ENCODE measurements around the gene PRPSAP2.
"Not testable (repeated sequence)": the region's sequence is repeated elsewhere in the genome, so short reads cannot be mapped to it uniquely, and the experiment has no call there.

PRPSAP2 gene

DNA sequence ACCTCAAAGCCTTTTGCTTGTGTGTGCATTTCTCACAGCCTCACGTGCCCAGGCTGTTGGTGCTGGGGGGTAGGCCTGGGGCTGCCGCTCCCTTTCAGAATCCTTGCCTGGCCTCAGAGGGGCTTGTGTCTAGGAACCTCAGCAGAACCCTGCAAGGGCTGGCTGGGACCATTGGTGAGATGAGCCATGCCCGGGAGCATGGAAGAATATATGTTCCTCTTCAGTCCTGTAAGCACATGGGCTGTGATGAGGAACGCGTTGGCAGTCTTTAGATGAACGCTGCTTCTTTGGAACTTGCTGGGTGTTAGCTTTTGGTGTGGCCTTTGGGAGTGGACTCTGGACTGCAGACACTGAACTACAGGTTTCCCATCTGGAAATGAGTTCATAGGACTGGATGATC lies 62.0 kb downstream of the PRPSAP2 start:
- no peak for TF ChIP-seq Cebpa-rat (IDR thresholded peaks at IDR 0.05)
- H3K9ac ChIP-seq, result no peak overlapping the region; the same call in 1 of the 2 replicates

DNA sequence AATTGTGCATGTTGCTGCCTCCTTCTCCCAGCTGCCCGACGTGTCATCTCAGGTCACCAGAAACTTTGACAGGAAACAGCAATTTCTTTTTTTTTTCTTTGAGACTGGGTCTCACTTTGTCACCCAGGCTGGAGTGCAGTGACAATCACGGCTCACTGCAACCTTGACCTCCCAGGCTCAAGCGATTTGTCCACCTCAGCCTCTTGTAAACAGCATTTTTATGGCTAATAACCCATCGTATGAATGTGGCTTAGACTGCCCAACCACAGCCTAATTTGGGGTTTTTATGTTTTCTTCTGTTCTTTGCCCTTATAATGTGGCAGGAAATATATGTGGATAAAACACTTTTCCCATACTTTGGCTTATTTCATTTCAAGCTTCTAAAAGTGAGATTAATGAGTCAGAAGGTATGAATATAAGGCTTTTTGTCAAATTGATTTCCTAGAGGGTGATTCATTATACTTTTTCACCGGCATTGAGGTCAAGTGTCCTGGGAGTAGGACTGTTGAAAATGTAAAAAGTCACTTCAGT lies 63.0 kb downstream of the PRPSAP2 start:
- no peak for TF ChIP-seq Cebpa-rat (IDR thresholded peaks at IDR 0.05)
- Histone ChIP-seq H3K27me3 (no peaks in the 10 kb centered on the region), H4K20me1 (no peaks in the 10 kb centered on the region), H3K9me3 (no peaks in the 10 kb centered on the region), H3K4me1 (peaks cover 58% of the 10 kb centered on the region), H3K4me2 (peak overlapping the region; percentile 78), H3K27ac (peak overlapping the region; percentile 51), H3K4me3 (no peak overlapping the region), H3K36me3 (peaks cover 59% of the 10 kb centered on the region), H3K9ac (peak overlapping the region; percentile 42; the same call in 1 of the 2 replicates)

More for the DNA sequence above, 62.0 kb downstream of the PRPSAP2 start:
- no peaks in the 10 kb centered on the region for H3K9me3 ChIP-seq
- peak overlapping the region; percentile 63 for H3K27ac ChIP-seq
- peak overlapping the region; percentile 43 for H3K4me2 ChIP-seq
- H3K27me3 ChIP-seq, result no peaks in the 10 kb centered on the region
- H4K20me1 ChIP-seq, result no peaks in the 10 kb centered on the region
- H3K4me1 ChIP-seq, result peaks cover 68% of the 10 kb centered on the region
- H3K4me3 ChIP-seq, result no peak overlapping the region
- H3K36me3 ChIP-seq, result peaks cover 59% of the 10 kb centered on the region

DNA sequence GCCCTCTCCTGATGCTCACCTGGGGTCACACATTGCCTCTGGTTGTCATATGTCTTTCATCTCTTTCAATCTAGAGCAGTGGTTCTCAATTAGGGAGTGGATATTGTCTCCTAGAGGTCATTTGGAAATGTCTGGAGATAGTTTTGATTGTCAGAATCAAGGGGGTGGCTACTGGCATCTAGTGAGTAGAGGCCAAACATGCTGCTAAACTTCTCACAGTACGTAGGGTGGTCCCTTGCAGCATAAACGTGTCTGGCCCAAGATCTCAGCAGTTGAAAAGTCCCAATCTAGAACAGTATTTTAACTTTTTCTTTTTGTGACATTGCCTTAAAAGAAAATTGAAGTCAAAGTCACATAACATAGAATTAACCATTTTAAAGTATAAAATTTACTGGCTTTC lies 63.6 kb downstream of the PRPSAP2 start:
- no peaks in the 10 kb centered on the region for H4K20me1 ChIP-seq
- H3K9me3 ChIP-seq, result no peaks in the 10 kb centered on the region
- TF ChIP-seq Cebpa-rat (IDR thresholded peaks at IDR 0.05), result no peak
- H3K4me1 ChIP-seq, result peaks cover 60% of the 10 kb centered on the region
- H3K4me2 ChIP-seq, result peak overlapping the region; percentile 78
- peak overlapping the region; percentile 42; the same call in 1 of the 2 replicates for H3K9ac ChIP-seq
- peak overlapping the region; percentile 51; the same call in 1 of the 2 replicates for H3K27ac ChIP-seq
- H3K36me3 ChIP-seq, result peaks cover 59% of the 10 kb centered on the region
- no peak overlapping the region for H3K4me3 ChIP-seq
- H3K27me3 ChIP-seq, result no peaks in the 10 kb centered on the region

DNA sequence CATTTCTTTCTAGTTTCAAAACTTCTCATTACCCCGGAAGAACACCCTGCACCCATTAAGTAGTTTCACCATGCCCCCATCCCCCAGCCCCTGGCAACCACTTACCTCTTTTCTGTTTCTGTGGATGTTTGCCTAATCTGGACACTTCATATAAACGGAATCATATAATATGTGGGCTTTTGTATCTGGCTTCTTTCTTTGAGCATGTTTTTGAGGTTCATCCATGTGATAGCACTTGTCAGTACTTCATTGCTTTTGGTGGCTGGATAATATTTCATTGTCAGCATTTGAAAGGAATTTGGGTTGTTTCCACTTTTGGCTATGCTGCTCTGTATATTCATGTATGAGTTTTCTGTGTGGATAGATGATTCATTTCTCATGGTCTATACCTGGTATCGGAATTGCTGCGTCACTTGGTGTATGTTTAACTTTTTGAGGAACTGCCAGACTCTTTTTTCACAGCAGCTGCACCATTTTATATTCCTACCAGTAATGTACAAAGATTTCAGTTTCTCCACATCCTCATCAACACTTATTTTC lies 64.1 kb downstream of the PRPSAP2 start:
- Histone ChIP-seq H3K36me3 (peaks cover 59% of the 10 kb centered on the region), H3K9me3 (no peaks in the 10 kb centered on the region), H3K4me2 (peak overlapping the region; percentile 78), H3K4me3 (no peak overlapping the region), H3K9ac (no peak overlapping the region), H4K20me1 (no peaks in the 10 kb centered on the region), H3K27me3 (no peaks in the 10 kb centered on the region), H3K4me1 (peaks cover 57% of the 10 kb centered on the region), H3K27ac (peak overlapping the region; percentile 51; the same call in 1 of the 2 replicates)
- TF ChIP-seq Cebpa-rat (IDR thresholded peaks at IDR 0.05), result no peak

DNA sequence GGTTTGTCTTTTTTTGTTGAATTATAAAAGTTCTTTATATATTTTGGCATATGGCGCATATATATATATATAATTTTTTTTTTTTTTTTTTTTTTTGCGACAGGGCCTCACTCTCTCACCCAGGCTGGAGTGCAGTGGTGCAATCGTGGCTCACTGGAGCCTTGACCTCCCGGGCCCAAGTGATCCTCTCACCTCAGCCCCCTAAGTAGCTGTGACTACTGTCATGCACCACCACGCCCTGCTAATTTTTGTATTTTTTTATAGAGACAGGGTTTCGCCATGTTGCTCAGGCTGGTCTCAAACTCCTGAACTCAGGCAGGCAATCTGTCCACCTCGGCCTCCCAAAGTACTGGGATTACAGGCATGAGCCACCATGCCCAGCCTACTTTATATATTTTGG lies 64.7 kb downstream of the PRPSAP2 start:
- peak overlapping the region; percentile 78; the same call in 1 of the 2 replicates for H3K4me2 ChIP-seq
- H3K4me3 ChIP-seq, H3K27ac ChIP-seq, H3K27me3 ChIP-seq, H4K20me1 ChIP-seq, H3K9ac ChIP-seq, H3K9me3 ChIP-seq: not testable (repeated sequence)
- peaks cover 51% of the 10 kb centered on the region for H3K4me1 ChIP-seq
- peaks cover 59% of the 10 kb centered on the region for H3K36me3 ChIP-seq

DNA sequence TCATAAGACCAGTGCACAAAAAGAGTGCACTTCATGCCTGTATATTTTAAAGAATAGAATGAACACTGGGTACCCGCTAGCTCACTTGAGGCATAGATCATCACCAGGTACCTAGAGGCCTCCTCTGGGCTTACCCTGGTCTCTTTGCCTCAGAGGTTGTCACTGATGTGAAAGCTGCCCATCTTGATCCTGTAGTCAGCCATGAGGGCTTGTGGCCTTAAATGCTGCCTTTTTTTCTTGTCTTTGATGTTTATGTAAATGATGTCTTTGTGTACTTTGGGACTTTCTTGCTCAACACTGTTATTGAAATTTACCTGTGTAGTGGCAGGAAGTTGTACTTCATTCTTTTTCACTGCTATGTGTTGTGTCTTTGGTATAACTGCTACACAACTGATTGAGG lies 67.3 kb downstream of the PRPSAP2 start:
- Histone ChIP-seq H3K9me3 (no peaks in the 10 kb centered on the region), H3K9ac (no peak overlapping the region), H4K20me1 (no peaks in the 10 kb centered on the region), H3K4me3 (no peak overlapping the region), H3K4me1 (peaks cover 34% of the 10 kb centered on the region), H3K36me3 (peaks cover 69% of the 10 kb centered on the region), H3K27me3 (no peaks in the 10 kb centered on the region), H3K4me2 (no peak overlapping the region), H3K27ac (no peak overlapping the region)
- no peak for TF ChIP-seq Cebpa-rat (IDR thresholded peaks at IDR 0.05)

DNA sequence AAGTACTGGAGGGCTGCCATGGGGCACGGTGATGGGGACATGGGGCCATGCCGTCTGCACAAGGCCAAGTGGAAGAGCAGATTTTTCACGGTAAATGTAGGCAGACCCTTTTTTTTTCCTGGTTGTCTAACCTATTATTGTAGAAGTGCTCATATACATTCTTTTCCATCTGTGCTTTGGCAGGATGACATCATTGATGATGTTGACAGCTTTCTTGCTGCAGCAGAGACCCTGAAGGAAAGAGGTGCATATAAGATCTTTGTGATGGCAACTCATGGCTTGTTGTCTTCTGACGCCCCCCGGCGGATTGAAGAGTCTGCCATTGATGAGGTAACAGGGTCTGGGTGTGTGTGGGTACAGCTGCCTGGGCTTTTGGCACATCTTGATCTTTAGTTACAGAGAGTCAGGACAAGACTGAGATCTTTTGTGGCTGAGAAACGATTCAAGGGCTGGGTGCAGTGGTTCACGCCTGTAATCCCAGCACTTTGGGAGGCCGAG lies 70.7 kb downstream of the PRPSAP2 start:
- Histone ChIP-seq H3K4me1 (peaks cover 26% of the 10 kb centered on the region), H3K27ac (no peak overlapping the region), H3K9me3 (no peaks in the 10 kb centered on the region), H4K20me1 (no peaks in the 10 kb centered on the region), H3K4me2 (no peak overlapping the region), H3K9ac (no peak overlapping the region), H3K4me3 (no peak overlapping the region), H3K27me3 (no peaks in the 10 kb centered on the region), H3K36me3 (peaks cover 75% of the 10 kb centered on the region)
- no peak for TF ChIP-seq Cebpa-rat (IDR thresholded peaks at IDR 0.05)

DNA sequence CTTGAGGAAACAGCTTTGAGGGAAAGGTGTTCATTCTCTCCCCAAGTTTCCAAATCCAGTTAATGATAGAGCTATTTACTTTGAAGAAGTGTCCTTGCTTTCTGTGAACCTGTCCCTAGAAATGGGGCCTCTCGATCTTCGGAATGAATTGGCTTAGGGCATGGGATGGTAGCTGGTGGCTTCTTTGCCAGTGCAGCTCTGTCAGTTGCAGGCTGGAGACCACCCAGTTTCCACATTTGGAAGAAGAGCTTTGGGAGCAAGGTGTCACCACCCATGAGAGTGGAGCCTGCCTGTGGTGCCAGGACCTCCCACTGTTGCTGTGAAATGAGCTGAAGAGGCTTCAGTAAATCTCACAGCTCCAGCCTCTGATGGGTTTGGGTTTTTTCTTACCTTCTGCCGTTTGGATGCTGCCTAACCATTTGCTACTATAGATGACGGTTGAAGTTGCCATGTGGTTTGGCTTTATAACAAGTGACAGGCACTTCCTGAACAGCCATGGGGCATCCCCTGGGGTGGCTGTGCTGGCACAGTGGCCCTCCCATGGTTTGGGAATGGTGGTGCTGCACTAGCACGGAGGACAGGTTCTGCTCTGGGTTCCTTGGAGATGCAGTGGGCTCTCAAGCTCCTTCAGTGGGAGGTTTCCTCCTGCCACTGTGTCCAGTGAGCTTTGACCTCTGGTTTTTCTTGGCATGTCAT lies 74.6 kb downstream of the PRPSAP2 start:
- peaks cover 19% of the 10 kb centered on the region for H3K4me1 ChIP-seq
- H3K36me3 ChIP-seq, result peaks cover 39% of the 10 kb centered on the region
- H3K9me3 ChIP-seq, result no peaks in the 10 kb centered on the region
- TF ChIP-seq Cebpa-rat (IDR thresholded peaks at IDR 0.05), result no peak
- H3K4me2 ChIP-seq, result peak overlapping the region; percentile 71
- peak overlapping the region; percentile 58 for H3K27ac ChIP-seq
- H3K9ac ChIP-seq, result 0 out of 2 replicates have a peak overlapping the region, but pooled peaks have one; percentile 7
- no peaks in the 10 kb centered on the region for H4K20me1 ChIP-seq
- H3K27me3 ChIP-seq, result no peaks in the 10 kb centered on the region
- H3K4me3 ChIP-seq, result no peak overlapping the region

DNA sequence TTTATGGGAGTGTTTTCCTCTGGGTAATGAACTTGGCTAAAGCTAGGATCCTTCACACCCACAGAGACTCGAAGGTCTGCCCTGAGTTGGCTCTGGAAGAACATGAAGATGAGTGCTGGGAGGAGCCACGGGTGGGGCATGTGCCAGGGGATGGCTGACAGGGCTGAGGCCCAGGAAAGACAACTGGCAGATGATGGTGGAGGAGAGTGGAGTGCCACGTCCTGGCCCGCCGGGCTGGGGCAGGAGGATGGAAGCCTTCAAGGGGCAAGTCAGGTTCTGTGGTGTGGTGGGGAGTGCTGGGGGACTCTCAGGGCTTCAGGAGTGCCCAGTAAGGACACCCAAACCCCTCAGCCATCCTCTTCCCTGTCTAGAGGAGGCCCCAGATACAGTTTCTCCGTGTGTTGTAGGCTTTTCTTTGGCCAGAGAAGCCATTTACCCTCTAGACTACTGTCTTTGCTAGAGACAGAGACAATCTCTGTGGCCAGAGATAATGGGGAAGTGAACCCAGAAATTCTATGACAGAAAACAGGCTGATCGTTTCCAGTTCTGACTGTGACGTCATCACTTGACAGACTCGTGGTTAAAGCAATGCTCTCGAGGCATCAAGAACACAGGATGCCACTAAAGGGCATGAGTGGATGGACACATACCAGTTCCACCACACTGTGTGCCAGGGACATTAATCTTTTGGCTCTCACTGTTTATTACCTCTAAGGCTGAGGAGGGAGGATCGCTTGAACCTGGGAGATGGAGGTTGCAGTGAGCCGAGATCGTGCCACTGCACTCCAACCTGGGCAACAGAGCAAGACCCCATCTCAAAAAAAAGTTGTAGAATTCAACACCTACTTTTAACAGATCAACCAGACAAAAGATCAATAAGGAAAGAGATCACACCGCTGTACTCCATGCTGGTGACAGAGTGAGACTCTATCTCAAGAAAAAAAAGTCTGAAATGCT lies 75.4 kb downstream of the PRPSAP2 start:
- Histone ChIP-seq H3K27ac (peak overlapping the region; percentile 58; the same call in 1 of the 2 replicates), H4K20me1 (no peaks in the 10 kb centered on the region), H3K36me3 (peaks cover 30% of the 10 kb centered on the region), H3K4me3 (no peak overlapping the region), H3K4me2 (peak overlapping the region; percentile 71), H3K9ac (no peak overlapping the region), H3K27me3 (no peaks in the 10 kb centered on the region), H3K4me1 (peaks cover 19% of the 10 kb centered on the region), H3K9me3 (no peaks in the 10 kb centered on the region)
- TF ChIP-seq Cebpa-rat (IDR thresholded peaks at IDR 0.05), result no peak
